Posterior vena cava (tissue), 2 donors: ENCODE data around the gene GAB1. TPM values are rescaled to one million over a fixed set of nuclear protein-coding genes. Genes with fewer than 3 reads are reported as not detected.
A peak's percentile ranks its signal among the peaks of the same experiment; 100 is the strongest.
"Not testable (repeated sequence)": the region's sequence is repeated elsewhere in the genome, so short reads cannot be mapped to it uniquely, and the experiment has no call there.

Experiments used
- DNase-seq: peaks from one replicate; pipeline ENCODE4 v3.0.0-alpha.2; 2020; ENCODE audit warnings: low spot score
- intact Hi-C, 2 donors: fragments of 100-400 bp; cut with DNase I; formaldehyde crosslinking; loops; one replicate each; pipeline versions ENCODE4 v1.14.1 to v1.14.2; 2022 to 2023
- total RNA-seq, 2 donors: library from RNA; stranded (reverse); fragmentation: NEBNext Ultra II Directional; extraction: Animal tissue kit (Norgen Biotek cat#: 25700); gene quantifications; one replicate each; pipeline ENCODE4 v1.2.1, GENCODE V29; 2021
- donor health status: DM: yes; HTN: yes; CAD: no.
- donor health status: DM: yes; HTN: yes; CAD: no.

GAB1 gene
- total RNA-seq, 2 donors from 2014 or later = 36.0 to 36.6 TPM

DNA sequence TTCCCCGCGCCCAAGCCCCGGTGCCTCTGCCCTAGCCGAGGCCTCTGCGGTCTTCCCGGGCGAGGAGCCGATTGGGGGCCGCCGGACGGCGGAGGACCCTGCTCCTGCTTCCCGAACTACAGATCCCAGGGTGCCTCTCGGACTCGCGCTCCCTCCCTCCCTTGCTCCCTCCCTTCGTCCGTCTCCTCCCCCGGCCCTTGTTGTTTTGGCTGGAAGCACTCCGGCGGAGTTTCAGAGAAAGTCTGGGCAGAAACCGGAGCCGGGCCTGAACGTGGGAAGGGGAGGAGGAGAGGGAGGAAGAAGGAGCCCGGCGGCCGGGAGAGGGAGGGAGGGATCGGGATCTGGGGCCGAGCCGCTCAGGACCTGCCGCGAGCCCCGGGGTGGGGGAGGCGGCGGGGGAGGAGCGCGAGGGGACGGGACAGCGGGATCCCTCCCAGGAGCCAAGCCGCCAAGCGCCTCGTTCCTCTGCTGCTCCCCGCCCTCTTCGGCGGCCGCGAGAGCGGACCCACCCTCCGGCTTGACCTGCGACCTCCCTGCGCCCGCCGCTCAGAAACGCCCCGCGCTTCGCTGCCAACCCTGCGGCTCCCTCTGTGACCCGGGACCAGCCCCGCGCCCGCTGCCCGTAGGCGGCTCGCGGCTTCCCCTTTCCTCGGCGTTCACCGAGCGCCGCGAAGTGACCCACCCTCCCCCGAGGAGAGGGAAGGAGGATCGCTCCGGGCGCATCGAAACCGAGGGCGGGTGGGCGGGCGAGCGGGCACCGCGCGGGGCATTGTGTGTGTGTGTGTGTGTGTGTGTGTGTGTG, 496 bp upstream of the GAB1 start:
- intact Hi-C loops = loop anchor here in 1 of 2 donors (5.0 kb wide), 1 partner anchor 129 kb away; no protein-coding TSS in a partner anchor

DNA sequence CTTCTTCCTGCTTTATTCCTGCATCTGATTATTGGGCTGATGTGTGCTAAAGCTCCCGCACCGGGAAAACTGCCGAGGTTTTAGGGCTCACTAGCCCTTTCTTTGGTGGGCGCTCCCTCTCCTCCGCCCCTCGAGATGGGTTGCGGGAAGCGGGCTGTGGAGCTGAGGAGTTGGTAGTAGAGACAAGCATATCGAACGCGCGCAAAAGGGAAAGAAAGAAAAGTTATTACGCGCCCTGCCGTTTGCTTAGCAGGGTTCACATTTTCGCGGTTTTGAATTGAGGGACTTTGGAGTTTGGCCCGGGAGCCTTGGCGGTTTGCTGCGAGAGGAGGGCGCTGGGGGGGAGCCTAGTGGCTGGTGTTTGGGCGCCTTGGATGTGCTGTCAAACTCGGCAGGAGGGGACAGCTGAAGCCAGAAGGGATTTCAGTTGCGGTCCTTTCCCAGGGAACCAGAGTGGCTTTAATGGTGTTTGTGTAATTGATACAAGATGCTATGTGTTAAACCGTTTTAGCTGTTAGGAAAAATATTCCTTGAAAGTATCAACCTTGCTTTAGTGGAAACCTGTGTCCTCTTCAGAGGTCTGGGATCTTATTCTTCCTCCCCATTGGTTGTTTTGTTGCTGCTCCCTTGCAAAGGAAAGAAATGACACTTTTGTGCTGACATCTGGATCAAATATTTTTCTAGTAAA, 1.1 kb downstream of the GAB1 start:
- intact Hi-C loops = loop anchor here in 1 of 2 donors (5.0 kb wide), 1 partner anchor 130 kb away; no protein-coding TSS in a partner anchor
- peak; percentile 86 for DNase-seq

More for the DNA sequence above, 496 bp upstream of the GAB1 start:
- DNase-seq = peak; percentile 96

GRCh38 chr4:143338313-143338712, 1.6 kb downstream of the GAB1 start:
- intact Hi-C loops = loop anchor here in 1 of 2 donors (5.0 kb wide), 1 partner anchor 131 kb away; no protein-coding TSS in a partner anchor
- no peak for DNase-seq

DNA sequence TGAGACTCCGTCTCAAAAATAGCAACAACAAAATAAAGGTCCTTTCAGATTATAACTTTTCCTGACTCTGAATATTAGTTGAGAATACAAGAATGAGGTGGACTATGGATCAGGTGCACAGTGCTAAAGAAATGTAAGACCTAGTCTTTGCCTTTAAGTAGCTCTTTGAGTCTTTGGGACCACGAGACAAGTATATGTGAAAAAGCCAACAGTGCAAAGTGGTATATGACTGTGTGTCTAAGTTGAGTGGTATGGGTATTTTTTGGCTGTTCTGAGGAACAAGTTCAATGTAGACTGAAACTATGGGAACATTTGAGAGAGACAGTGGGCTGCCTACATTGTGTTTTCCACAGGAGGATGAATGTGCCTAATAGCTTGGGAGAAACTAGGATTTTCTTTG, 2.8 kb downstream of the GAB1 start:
- DNase-seq = no peak
- intact Hi-C loops = loop anchor here in 1 of 2 donors (5.0 kb wide), 1 partner anchor 132 kb away; no protein-coding TSS in a partner anchor

DNA sequence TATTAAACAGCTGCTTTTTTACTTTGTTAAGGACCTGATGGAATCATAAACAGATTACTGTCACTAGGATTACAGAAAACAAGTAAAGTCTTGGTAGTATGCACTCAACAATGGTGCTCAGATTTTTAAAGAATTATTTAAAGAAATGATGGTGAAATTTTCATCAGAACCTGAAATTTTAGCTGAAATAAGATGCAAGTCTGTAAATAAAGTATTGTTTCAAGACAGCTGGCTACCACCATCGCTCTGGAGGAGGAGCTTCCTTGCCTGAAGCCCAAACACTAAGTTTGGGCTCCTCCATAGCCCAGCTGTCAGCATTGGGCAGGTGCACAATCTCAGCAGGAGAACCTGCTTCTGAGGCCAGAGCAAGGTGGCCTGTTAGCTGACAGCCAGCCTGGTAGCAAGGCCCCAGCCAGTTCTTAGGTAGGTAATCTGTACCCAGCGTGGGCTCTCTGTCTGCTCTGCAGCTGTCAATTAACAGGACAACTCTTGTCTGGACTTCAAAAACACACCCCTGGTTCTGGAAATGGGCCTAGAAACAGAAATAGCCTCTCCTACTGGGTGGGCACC, 4.6 kb downstream of the GAB1 start:
- intact Hi-C loops = no loop called here
- no peak for DNase-seq

GRCh38 chr4:143343276-143343831, 6.7 kb downstream of the GAB1 start:
- intact Hi-C loops = no loop called here
- DNase-seq = no peak

GRCh38 chr4:143344041-143344440, 7.4 kb downstream of the GAB1 start:
- intact Hi-C loops = no loop called here

DNA sequence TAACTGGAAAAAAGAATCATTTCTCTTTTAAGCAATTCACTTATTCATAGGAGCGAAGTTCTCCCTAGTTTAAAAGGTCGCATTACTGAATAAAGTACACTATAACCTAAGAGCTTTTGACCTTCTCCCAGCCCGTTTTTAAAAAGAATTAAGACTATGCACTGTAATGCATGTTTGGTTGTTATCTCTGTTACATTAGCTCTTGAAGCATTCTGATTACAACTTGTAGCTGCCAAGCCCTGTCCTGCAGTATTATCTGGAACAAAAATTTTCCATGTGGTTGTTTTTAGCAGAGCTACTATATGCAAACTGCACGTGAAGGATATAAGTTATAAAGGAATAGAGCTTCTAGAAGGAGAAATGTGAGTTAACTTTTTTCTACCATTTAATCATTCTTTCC, 8.1 kb downstream of the GAB1 start:
- intact Hi-C loops = no loop called here
- no peak for DNase-seq

More at GRCh38 chr4:143344041-143344440, 7.4 kb downstream of the GAB1 start:
- DNase-seq = no peak

DNA sequence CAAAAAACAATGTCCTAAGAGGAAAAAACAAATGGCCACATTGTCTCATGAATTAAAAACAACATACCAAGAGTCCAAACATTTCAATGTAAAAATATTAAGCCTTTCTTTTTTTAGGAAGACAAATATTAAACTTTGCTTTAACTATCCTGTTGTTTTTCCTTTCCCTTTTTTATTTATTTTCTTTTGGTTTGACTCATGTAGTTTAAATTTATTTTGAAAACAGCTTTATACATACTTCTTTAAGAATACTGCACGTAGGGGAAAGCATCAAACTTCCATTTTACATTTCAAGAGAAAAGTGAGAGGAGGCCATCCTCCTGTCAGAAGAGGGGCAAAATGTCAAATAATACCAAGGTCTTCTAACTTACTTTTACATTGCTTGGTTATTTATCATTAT, 8.7 kb downstream of the GAB1 start:
- no peak for DNase-seq
- intact Hi-C loops = no loop called here

DNA sequence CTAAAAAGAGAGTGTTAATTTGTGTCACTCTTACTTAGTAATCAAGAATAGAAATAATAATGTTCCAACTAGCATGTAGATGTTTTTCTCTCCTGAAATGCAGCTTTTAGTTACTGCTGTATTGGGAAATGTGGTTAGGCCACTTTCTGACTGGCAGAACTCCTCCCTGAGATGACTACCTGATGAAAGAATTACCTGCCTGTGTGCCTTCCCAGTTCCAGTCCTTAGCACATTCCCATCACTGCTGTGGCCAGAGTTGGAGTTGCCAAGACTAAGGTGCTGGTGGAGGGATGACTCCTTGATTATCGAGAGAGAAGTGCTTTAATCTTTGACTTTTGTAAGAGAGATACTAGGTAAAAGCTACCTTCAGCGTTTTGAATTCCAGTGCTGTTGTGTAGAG, 9.5 kb downstream of the GAB1 start:
- no peak for DNase-seq
- intact Hi-C loops = no loop called here

DNA sequence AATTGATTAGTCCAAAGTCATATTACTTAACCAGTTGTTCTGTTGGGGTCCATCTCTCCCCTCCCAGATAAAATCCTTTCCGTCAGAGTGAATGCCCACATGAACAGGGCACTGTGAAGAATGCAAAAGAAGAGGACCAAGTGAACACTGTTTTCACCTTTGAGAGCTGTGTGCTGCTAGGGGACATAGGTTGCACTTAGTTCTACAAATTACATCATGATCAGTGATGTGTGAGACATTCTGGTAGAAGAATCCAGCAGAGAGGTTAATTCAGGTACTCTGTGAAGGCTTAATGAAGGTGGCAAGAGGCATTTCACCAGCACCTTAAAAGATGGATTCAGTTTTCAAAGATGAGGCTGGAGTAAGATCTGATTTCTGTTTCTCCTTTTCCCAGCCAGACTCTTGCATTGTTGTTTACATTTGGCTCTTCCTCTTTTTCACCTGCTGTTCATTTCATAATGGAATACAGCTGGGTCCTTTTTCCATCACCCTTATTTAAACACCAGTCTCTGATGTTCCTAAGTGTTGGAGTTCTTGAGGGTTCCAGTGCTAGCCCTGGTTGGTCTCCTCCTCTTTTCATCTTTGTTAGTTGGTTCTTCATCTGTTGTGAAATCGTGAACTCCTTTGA, 10.9 kb downstream of the GAB1 start:
- intact Hi-C loops = no loop called here
- no peak for DNase-seq

DNA sequence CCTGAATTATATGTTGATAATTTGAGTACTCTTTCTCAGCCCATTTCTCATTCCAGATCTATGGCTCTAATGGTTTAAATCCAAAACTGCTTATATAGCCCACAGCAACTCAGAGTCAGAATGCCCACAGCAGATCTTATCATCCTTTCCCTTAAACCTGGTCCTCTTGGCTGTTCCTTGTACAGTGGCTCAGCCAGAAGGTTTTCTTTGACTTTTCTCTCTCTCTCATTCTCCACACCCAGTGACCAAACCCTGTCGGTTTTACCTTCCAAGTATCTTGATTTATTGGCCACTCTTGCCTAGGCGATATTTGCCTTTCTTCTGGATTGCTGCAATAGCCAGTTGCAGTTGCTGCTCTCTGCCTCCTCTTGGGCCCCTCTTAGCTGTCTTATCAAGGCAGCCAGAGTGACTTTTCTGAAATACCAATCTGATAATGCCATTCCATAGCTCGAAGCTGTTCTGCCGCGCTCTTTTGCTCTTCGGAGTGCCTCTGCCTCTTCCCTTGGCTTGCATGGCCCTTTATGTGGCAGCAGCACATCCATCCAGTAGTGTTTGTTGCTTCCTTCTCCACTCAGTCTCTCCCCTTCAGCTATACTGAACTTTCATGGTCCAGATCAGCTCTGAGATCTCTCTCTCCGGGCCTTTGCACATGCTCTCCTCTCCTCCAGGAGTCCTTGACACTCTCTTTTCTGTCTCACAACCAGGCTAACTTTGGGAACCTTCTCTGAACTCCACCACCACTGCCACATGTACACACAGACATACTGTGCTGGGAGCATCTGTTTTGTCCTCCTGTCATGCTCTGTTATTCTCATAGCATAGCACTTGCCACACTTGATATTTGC, 11.8 kb downstream of the GAB1 start:
- no peak for DNase-seq
- intact Hi-C loops = no loop called here

DNA sequence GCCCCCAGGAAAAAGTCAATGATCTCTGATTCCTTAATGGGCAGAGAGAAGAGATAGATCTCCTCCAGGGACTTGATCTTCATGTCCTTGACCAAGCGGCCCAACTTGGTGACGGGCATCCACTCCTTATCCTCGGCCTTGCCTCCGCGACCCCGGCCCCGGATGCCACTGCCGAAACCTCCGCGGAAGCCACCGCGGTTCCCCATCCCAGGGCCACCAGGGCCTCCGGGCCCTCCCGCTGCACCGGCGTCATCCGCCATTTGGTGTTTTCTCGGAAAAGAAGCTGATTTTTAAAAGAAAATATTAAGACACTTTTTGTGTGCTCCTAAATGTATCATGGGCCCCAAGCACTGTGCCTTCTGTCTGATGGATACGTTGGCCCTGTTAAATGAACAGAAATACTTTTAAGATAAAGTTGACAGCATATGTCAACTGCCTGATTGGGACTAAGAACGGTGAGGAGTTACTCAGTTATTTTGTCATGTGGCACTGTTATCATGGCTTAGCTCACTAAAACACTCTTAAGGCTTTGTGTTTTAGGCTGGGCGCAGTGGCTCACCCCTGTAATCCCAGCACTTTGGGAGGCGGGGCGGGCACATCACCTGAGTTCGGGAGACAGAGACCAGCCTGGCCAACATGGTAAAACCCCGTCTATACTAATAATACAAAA, 13.3 kb downstream of the GAB1 start:
- intact Hi-C loops = loop anchor here in 1 of 2 donors (10.0 kb wide), 1 partner anchor 55 kb away; no protein-coding TSS in a partner anchor
- not testable (repeated sequence) for DNase-seq

DNA sequence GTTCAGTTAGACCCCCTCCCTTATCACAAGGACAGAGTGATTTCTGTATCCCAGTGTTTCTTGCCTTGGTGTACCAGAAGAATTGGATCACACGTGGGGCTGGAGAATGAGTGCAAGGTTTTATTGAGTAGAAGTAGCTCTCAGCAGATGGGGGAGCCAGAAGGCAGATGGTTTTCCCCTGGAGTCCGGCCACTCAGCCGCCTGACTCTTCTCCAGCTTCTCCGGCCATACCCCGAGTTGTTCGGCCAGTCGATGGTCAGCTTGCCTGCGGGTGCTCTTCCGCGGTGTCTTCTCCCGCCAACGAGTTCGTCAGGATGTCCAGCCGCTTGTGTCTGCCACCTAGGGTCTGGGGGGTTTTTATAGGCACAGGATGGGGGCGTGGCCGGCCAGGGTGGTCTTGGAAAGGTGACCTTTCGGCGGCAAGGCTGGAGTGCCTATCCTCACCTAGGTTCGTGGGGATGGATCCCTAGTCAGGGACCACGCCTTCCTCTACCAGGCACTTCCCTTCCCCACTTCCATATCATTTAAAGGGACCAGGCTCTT, 14.5 kb downstream of the GAB1 start:
- intact Hi-C loops = loop anchor here in 1 of 2 donors (10.0 kb wide), 1 partner anchor 54 kb away; no protein-coding TSS in a partner anchor
- no peak for DNase-seq

DNA sequence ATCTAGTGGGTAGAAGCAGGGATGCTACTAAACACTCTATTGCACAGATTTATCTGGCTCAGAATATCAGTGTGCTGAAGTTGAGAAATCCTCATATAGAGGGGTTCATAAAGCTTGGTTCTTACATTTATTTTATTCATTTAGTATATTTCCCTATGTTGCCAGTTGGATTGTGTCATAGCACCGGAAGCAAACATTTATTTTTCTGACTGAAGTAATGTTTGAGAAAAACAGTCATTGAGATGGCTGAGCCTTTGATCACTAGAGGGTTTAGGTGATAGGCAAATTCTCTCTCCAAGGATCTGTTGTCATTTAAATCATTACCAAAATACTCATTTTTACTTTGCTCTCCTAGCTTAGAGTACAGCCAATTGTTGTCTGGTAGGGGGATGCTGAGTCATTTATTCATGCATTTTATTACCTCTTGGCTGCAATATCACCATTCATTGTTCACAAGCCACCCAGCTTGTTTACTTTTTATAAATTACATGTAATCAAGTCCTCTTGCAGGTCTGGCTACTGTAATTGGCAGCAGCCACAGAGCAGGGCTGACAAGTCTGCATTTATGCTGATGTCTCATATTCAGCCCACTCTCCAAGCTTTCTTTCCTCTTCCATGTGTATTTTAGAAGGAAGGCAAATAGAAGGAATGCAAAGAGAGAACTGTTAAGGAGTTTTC, 15.2 kb downstream of the GAB1 start:
- intact Hi-C loops = loop anchor here in 1 of 2 donors (10.0 kb wide), 1 partner anchor 53 kb away; no protein-coding TSS in a partner anchor
- DNase-seq = no peak

- DNase-seq = no peak
- intact Hi-C loops = loop anchor here in 1 of 2 donors (10.0 kb wide), 1 partner anchor 52 kb away; no protein-coding TSS in a partner anchor
Measured at GRCh38 chr4:143352720-143353119, 16.0 kb downstream of the GAB1 start.

DNA sequence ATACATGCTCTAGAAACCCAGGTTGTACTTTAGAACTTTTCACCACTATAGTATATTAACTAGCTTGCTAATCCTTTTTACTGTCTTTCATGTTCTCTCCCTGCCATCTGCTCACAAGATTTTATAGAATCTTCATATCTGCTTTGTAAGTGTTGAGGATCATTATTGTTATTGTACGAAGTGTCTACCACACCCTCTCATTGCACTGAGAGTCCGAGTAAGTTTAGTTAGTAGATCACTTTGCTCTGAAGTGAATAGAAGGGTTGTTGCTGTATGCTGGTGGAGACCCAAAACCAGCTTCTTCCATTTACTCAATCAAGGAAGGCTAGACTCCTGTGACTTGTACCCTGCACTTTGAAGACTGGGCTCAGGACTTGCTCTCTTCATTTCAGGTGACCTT, 17.1 kb downstream of the GAB1 start:
- no peak for DNase-seq
- intact Hi-C loops = loop anchor here in 1 of 2 donors (10.0 kb wide), 1 partner anchor 51 kb away; no protein-coding TSS in a partner anchor
